ENCODE measurements around the gene KCND3.

Gene KCND3

GRCh38 chr1:111909030-111909429 is 80.4 kb downstream of the KCND3 start:
- FAIRE-seq, result no peak

DNA sequence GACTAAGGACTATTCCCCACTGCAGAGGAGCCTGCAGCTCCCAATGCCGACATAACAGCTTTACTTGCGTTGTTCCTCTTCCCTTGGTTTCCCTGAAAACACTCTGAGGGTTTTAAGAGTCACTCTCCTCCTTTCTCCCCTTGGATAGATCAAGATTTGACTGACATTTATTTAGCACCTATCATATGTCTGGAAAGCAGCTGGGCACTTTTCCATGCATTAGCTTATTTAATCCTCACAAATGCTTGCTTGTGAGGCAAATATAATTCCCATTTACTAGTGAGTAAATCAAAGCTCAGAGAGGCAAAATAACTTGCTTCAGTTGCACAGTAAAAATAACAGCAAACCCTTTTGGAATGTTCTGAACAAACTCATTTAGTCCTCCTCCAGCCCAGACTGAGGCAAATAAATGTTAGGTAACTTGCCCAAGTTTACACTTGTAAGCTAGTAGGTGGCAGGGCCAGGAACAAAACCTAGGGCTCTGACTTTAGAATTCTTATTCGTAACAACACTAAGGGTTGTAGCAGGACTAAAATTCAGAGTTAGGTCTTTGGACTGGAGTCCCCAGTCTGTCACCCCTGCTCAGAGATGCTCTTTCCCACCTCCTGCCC is 81.4 kb downstream of the KCND3 start:
- FAIRE-seq, result no peak

GRCh38 chr1:111907321-111907720 is 82.1 kb downstream of the KCND3 start:
- no peak for FAIRE-seq

DNA sequence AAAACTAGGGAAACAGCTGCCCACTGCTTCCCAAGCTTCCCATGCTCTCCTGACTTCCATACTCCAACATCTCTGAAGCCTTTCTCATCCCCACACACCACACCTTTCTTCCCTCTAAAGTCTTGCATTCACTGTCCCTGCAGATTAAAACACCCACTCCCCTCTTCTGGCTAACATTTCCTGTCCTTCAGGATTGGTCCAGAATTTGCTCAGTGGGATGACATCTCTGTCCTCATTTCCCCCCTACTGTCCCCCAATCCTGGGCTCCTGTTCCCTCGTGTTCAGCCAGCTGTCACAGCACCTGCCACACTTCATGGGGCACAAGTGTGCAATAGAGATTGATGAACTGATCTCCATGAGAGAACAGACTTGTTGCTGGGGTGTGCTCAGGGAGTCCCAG is 82.7 kb downstream of the KCND3 start:
- no peak for FAIRE-seq

DNA sequence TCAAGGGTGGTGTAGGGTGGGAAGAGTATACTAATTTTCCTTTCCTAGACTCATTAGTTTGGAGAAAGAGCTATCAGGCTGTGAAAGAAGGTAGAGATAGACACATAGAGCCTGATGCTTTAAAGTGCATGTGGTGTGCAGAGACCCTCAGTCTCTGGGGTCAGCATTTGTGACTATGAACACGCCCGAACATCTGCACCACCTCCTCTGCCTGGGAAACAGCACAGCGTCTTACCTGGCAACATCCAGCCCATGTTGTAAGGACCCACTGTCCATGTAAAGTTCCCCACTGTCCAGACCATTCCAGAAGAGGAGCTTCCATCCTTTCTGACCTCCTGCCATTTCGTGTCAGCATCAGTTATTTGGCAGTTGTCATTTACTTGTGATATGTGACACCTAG is 83.4 kb downstream of the KCND3 start:
- no peak for FAIRE-seq

DNA sequence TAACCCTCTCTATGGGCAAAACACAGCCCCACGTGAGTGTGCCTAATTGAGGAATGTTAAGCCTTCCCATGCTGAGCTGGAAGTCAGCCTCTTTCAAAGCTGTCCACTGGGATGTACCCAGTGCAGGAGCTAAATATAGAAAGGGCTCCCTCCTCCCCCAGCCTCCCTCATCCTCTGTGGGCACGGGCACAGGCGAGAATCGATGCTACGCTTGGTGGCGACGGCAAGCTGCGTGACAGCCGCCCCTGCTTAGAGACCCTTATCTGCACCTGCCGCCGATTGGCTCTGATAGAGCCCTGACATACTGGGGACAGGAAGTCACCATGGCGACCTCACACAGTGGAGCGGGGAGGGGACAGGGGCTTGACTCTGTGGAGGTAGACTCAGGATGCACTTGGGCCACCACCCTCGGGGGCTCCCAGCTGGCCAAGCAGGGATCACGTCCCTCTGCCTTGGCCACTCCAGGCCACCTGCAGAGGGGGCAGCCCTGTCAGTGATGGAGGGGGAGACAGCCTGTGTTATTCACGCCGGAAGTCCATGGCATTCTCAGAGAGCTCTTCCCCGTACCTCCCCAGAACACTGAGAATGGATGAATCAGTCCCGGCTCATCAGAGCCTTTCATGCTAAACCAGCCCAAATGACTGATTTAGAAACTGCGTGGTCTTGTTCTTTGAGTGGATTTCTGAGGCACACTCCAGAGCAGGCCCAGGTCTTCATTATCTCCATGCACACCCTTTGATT is 84.8 kb downstream of the KCND3 start:
- FAIRE-seq, result no peak

- no peak for FAIRE-seq
Observed at GRCh38 chr1:111903871-111904449, 85.5 kb downstream of the KCND3 start.

DNA sequence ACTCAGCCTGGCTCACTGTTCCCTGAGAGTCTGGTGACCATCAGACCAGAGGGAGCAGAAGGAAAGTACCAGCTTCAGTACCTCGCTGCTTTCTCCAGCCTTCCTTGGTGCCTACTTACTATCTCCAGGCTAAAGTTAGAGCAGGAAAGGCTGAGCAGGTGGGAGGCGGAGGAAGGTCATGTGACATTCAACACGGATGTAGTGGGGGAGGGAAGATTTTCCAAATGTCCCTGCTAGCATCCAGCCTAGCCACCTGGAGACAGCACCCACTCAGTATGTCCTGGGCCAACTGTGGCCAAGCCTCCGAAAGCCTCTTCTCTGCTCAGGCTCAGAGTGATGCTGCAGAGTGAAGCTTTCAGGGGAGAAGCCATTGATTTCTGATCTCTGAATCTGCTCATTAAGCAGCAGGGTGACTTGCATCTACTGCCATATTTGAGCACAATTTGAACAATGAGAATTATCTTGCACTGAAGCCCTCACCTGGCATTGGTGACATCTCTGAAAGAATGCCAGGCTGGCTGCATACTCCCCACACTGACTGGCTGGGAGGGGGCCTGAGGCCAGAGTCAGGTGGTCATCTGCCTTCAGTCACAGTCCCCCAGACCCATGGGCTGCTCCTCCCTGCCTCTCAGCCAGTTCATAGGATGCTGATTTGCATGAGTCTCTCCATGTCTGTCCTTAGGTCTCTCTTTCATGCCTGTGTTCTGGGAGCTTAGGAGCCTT is 86.2 kb downstream of the KCND3 start:
- no peak for FAIRE-seq

GRCh38 chr1:111895469-111895868 is 94.0 kb downstream of the KCND3 start:
- FAIRE-seq, result no peak

DNA sequence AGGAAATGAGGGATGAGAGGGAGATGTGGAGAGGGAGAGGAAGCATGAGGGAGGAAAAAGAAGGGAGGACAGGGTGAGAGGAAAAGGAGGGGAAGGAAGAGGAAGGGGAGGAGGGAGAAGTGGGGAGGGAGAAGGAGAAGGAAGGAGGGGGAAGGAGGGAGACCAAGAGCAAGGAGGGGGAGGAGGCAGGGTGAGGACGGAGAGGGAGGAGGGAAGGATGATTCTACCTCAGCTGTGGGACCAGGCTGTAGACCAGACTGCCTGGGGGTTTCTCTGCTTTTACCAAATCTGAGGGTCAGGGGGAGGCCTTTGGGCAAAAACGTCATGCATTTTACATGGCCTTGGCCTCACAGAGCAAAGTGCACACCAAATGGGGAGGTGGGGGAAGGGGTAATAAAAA is 94.5 kb downstream of the KCND3 start:
- no peak for FAIRE-seq

- FAIRE-seq, result no peak
Observed at GRCh38 chr1:111894497-111894896, 95.0 kb downstream of the KCND3 start.

DNA sequence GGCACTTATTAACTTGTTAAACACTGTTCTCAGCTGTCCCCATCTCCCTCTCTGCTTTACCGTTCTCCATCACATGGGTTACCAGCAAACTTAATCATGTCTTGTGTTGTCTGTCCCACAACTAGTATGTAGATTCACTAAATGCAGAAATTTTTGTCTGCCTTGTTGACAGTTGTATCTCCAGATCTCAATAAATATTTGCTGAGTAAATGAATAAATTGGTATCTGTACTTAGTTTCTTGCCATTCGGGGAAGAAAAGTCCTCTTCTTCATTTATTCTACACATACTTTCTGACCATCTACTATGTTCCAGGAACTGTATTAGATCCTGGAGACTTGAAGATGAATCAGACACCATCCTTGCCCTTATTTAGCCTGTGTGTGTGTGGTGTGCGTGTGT is 97.9 kb downstream of the KCND3 start:
- FAIRE-seq, result no peak

DNA sequence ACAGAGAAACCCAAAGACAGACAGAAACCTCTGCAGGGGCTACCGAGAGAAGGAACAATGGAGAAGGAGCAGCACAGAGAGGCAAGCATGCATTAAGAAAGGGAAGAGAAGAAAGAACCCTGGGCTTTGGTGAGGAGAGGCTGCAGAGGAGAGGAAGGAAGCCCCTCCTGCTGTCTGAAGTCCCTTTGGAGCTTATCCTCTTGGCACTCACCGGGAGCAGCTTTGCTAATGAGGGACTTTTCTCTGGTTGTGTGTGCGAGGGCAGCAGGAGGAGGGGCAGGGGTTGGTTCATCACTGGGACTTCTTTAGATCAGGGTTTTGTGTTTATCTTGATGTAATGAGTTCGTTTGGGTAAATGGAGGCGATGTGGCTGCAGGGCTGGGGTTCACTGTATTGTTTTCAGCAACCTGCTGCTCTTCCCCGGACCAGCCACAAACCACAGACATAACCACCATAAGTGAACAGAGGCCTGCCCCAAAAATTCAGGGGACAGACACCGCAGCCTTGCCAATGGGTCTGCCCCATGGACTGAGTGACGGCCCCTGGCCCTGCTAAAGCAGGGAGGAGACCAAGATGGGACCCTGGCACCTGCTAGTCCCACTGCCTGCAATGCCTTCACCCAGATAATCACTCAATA is 100.6 kb downstream of the KCND3 start:
- no peak for FAIRE-seq

- FAIRE-seq, result no peak
Observed at GRCh38 chr1:111887875-111888274, 101.6 kb downstream of the KCND3 start.

- no peak for FAIRE-seq
Observed at GRCh38 chr1:111887385-111887784, 102.1 kb downstream of the KCND3 start.

- FAIRE-seq, result no peak
Observed at GRCh38 chr1:111886741-111887140, 102.7 kb downstream of the KCND3 start.

GRCh38 chr1:111884772-111885443 is 104.6 kb downstream of the KCND3 start:
- FAIRE-seq, result no peak

GRCh38 chr1:111882986-111883560 is 106.4 kb downstream of the KCND3 start:
- FAIRE-seq, result no peak

- no peak for FAIRE-seq
Observed at GRCh38 chr1:111882559-111882958, 106.9 kb downstream of the KCND3 start.

GRCh38 chr1:111880881-111881837 is 108.3 kb downstream of the KCND3 start:
- FAIRE-seq, result no peak

DNA sequence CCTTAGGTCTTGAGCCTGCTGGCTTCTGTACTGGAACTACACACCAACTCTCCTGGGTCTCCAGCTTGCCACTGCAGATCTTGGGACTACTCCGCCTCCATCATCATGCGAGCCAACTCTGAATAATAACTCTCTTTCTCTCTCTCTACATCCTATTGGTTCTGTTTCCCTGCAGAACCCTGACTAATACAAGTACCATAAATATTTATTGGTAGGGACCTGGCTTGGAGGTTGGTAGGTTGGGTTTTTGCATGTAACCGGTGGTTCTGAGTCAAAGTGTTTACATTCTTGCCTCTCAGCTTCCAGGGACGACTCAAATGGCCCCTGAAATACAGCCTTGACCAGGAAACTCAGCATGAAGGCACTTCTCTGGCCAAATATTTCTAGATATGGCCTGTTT is 110.4 kb downstream of the KCND3 start:
- no peak for FAIRE-seq
